Hepatocyte (in vitro differentiated cells): ENCODE data around the gene TFG.

Source experiments
- CTCF ChIP-seq: fragments of 200-600 bp; sonication (generic); IDR thresholded peaks from 2 replicates; pipeline ENCODE4 v1.5.1; 2016; ENCODE audit warnings: antibody characterized with exemption, mild to moderate bottlenecking; ENCODE audit not compliant: poor library complexity
- EZH2 ChIP-seq: fragments of 200-600 bp; sonication (generic); IDR thresholded peaks from 2 replicates; pipeline ENCODE4 v1.6.1; 2016; ENCODE audit warnings: antibody characterized with exemption, mild to moderate bottlenecking, borderline replicate concordance
- EZH2phosphoT487 ChIP-seq: fragments of 200-600 bp; sonication (generic); IDR thresholded peaks from one replicate; pipeline ENCODE4 v1.6.1; 2018; ENCODE audit warnings: antibody characterized with exemption, mild to moderate bottlenecking, low read depth, moderate library complexity; ENCODE audit not compliant: unreplicated experiment, severe bottlenecking

- TF ChIP-seq CTCF (no peak), EZH2 (no peak), EZH2phosphoT487 (no peak)
Measured at GRCh38 chr3:100696161-100696560, 13.1 kb upstream of the TFG start.
